ENCODE measurements around the gene RNF44.
"Not testable (repeated sequence)": the region's sequence is repeated elsewhere in the genome, so short reads cannot be mapped to it uniquely, and the experiment has no call there.

Gene RNF44

DNA sequence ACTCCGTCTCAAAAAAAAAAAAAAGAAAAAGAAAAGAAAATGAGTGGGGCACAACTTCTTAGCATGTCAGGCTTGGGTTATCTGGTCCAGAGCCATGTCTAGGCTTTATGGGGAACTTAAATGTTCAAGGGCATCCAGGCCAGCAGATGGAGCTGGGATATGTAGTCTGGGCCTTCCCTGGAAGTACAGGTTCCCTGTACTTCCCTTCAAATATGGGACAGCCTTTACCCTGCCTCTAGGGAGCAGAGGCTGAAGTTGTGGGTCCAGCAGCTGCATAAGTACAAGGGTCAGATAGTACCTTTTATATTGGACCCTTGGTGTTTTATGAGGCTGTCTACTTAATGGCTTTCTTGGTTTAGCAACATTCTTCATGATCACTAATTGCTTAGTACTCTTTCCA, 46.9 kb downstream of the RNF44 start:
- DNase-seq = no peak
- peaks cover 3% of the 10 kb centered on the region; the same call in 1 of the 2 replicates for H4K20me1 ChIP-seq (ENCODE audit: insufficient read depth, low read length)
- H3K4me1 ChIP-seq (ENCODE audit: insufficient read depth, low read length) = no peaks in the 10 kb centered on the region
- H3K4me3 ChIP-seq (ENCODE audit: low read depth in 1 of 2, low read length in 2 of 2) = no peak overlapping the region
- no peaks in the 10 kb centered on the region for H3K9me3 ChIP-seq (ENCODE audit: insufficient read depth, low read length, severe bottlenecking)
- no peak overlapping the region for H3K4me2 ChIP-seq (ENCODE audit: insufficient read depth, low read length)
- H3K9ac ChIP-seq (ENCODE audit: low read depth, low read length) = no peak overlapping the region
- TF ChIP-seq EZH2 (IDR thresholded peaks at IDR 0.05; ENCODE audit: borderline replicate concordance, low read depth, low read length, severe bottlenecking) (no peak), CTCF (IDR thresholded peaks at IDR 0.05; ENCODE audit: borderline replicate concordance, extremely low read depth, low read length, poor library complexity, severe bottlenecking) (no peak)
- no peaks in the 10 kb centered on the region for H3K27me3 ChIP-seq (ENCODE audit: insufficient read depth, low read length, poor library complexity)
- H3K79me2 ChIP-seq (ENCODE audit: insufficient read depth, low read length) = peaks cover 10% of the 10 kb centered on the region; the same call in 1 of the 2 replicates
- no peak overlapping the region for H3K27ac ChIP-seq (ENCODE audit: low read length)
- no peak for ATAC-seq (ENCODE audit: insufficient read depth, low read depth)
- H3K36me3 ChIP-seq (ENCODE audit: insufficient read depth, low read length) = peaks cover 85% of the 10 kb centered on the region
- H2AFZ ChIP-seq (ENCODE audit: low read depth, low read length) = no peak overlapping the region

- Histone ChIP-seq H3K4me1 (ENCODE audit: insufficient read depth, low read length) (no peaks in the 10 kb centered on the region), H3K27ac (ENCODE audit: low read length) (no peak overlapping the region), H3K27me3 (ENCODE audit: insufficient read depth, low read length, poor library complexity) (no peaks in the 10 kb centered on the region), H3K4me3 (ENCODE audit: low read depth in 1 of 2, low read length in 2 of 2) (no peak overlapping the region), H2AFZ (ENCODE audit: low read depth, low read length) (no peak overlapping the region), H3K4me2 (ENCODE audit: insufficient read depth, low read length) (no peak overlapping the region), H3K36me3 (ENCODE audit: insufficient read depth, low read length) (peaks cover 85% of the 10 kb centered on the region), H4K20me1 (ENCODE audit: insufficient read depth, low read length) (peaks cover 6% of the 10 kb centered on the region; the same call in 1 of the 2 replicates), H3K9ac (ENCODE audit: low read depth, low read length) (no peak overlapping the region), H3K9me3 (ENCODE audit: insufficient read depth, low read length, severe bottlenecking) (no peaks in the 10 kb centered on the region), H3K79me2 (ENCODE audit: insufficient read depth, low read length) (peaks cover 15% of the 10 kb centered on the region; the same call in 1 of the 2 replicates)
- TF ChIP-seq EZH2 (IDR thresholded peaks at IDR 0.05; ENCODE audit: borderline replicate concordance, low read depth, low read length, severe bottlenecking) (no peak), CTCF (IDR thresholded peaks at IDR 0.05; ENCODE audit: borderline replicate concordance, extremely low read depth, low read length, poor library complexity, severe bottlenecking) (no peak)
- ATAC-seq (ENCODE audit: insufficient read depth, low read depth) (no peak), DNase-seq (no peak)
Measured at GRCh38 chr5:176489077-176489476, 48.1 kb downstream of the RNF44 start.

GRCh38 chr5:176487160-176487559, 50.0 kb downstream of the RNF44 start:
- not testable (repeated sequence) for H4K20me1 ChIP-seq (ENCODE audit: insufficient read depth, low read length); H2AFZ ChIP-seq (ENCODE audit: low read depth, low read length); H3K27ac ChIP-seq (ENCODE audit: low read length); H3K4me1 ChIP-seq (ENCODE audit: insufficient read depth, low read length); H3K9me3 ChIP-seq (ENCODE audit: insufficient read depth, low read length, severe bottlenecking); ATAC-seq (ENCODE audit: insufficient read depth, low read depth); H3K4me3 ChIP-seq (ENCODE audit: low read depth in 1 of 2, low read length in 2 of 2); H3K4me2 ChIP-seq (ENCODE audit: insufficient read depth, low read length); H3K9ac ChIP-seq (ENCODE audit: low read depth, low read length); DNase-seq; H3K27me3 ChIP-seq (ENCODE audit: insufficient read depth, low read length, poor library complexity)
- Histone ChIP-seq H3K36me3 (ENCODE audit: insufficient read depth, low read length) (peaks cover 78% of the 10 kb centered on the region), H3K79me2 (ENCODE audit: insufficient read depth, low read length) (peaks cover 29% of the 10 kb centered on the region)

GRCh38 chr5:176486189-176486757, 50.9 kb downstream of the RNF44 start:
- H3K4me1 ChIP-seq (ENCODE audit: insufficient read depth, low read length) = no peaks in the 10 kb centered on the region
- H3K79me2 ChIP-seq (ENCODE audit: insufficient read depth, low read length) = peaks cover 36% of the 10 kb centered on the region
- no peak overlapping the region for H3K4me3 ChIP-seq (ENCODE audit: low read depth in 1 of 2, low read length in 2 of 2)
- peaks cover 77% of the 10 kb centered on the region for H3K36me3 ChIP-seq (ENCODE audit: insufficient read depth, low read length)
- H3K27ac ChIP-seq (ENCODE audit: low read length) = no peak overlapping the region
- H3K9ac ChIP-seq (ENCODE audit: low read depth, low read length) = no peak overlapping the region
- no peaks in the 10 kb centered on the region for H3K27me3 ChIP-seq (ENCODE audit: insufficient read depth, low read length, poor library complexity)
- TF ChIP-seq CTCF (IDR thresholded peaks at IDR 0.05; ENCODE audit: borderline replicate concordance, extremely low read depth, low read length, poor library complexity, severe bottlenecking) (no peak), EZH2 (IDR thresholded peaks at IDR 0.05; ENCODE audit: borderline replicate concordance, low read depth, low read length, severe bottlenecking) (no peak)
- no peak overlapping the region for H2AFZ ChIP-seq (ENCODE audit: low read depth, low read length)
- H4K20me1 ChIP-seq (ENCODE audit: insufficient read depth, low read length) = peaks cover 6% of the 10 kb centered on the region; the same call in 1 of the 2 replicates
- H3K9me3 ChIP-seq (ENCODE audit: insufficient read depth, low read length, severe bottlenecking) = no peaks in the 10 kb centered on the region
- H3K4me2 ChIP-seq (ENCODE audit: insufficient read depth, low read length) = no peak overlapping the region
- no peak for ATAC-seq (ENCODE audit: insufficient read depth, low read depth)
- no peak for DNase-seq
